ENCODE data around the gene GRB2.

DNA sequence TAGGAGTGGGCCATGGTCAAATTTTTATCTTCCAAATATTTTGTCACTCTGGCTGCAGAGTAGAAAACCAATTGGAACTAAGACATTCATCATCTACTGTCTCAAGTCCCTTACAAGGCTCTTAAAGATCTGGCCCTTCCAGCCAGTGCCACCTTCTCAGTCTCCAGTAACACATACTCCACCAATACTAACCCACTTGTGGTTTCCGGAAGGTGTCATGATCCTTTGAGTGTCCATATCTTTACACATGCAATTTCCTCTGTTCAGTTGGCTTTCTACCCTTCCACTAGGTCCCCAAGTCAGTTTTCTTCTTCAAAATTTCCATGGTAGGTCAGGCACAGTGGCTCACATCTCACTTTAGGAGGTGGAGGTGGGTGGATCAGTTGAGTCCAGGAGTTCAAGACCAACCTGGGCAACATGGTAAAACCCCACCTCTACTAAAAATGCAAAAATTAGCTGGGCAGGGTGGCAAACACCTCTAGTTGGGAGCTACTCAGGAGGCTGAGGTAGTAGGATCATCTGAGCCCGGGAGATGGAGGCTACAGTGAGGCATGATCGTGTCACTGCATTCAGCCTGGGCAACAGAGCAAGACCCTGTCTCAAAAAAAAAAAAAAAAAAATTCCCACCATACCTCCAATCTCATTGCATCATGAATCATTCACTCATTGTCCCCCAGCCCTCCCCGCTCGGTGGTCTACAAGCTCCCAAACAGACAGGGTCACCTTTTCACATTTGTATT, 6.0 kb upstream of the GRB2 start:
- no peak for TF ChIP-seq CTCF (IDR thresholded peaks at IDR 0.05)
- no peak for TF ChIP-seq SIN3A (IDR thresholded peaks at IDR 0.05; ENCODE audit: borderline replicate concordance, insufficient read depth, low read depth, low read length)
- TF ChIP-seq POLR2AphosphoS5 (IDR thresholded peaks at IDR 0.05; ENCODE audit: low read depth, low read length): no peak
- no peak for TF ChIP-seq REST (IDR thresholded peaks at IDR 0.05; ENCODE audit: insufficient read depth in 1 of 2, low read depth in 2 of 2, low read length in 1 of 2)
- no peak for TF ChIP-seq TCF7L2 (IDR thresholded peaks at IDR 0.05; ENCODE audit: low read depth, low read length)

Data from Panc1 (cell line).